H1 (cell line): ENCODE results near the gene USP50. TPM values are rescaled to one million over a fixed set of nuclear protein-coding genes. Genes with fewer than 3 reads are reported as not detected.

Source experiments
- SIN3A ChIP-seq, 2 experiments: IDR thresholded peaks in 1 of 2; conservative IDR thresholded peaks in 1 of 2; 2 replicates each; pipeline ENCODE4 v1.6.1; 2011 to 2012; ENCODE audit warnings: low read length in 2 of 2, improper control_type of control experiment in 1 of 2, low read depth in 1 of 2, mild to moderate bottlenecking in 1 of 2
- SRF ChIP-seq: IDR thresholded peaks from 2 replicates; pipeline ENCODE4 v1.6.1; 2011; ENCODE audit warnings: mild to moderate bottlenecking, low read depth, low read length, moderate library complexity
- polyA plus RNA-seq, 7 experiments: library from polyadenylated mRNA; depleted of rRNA in 3 of 7; stranded (reverse) in 5 of 7; unstranded in 2 of 7; fragments of >200 nt in 5 of 7; fragments of 200-250 nt in 2 of 7; gene quantifications; 1 replicate in 5 of 7; 2 replicates in 1 of 7; 4 replicates in 1 of 7; pipeline versions ENCODE4 v1.2.1 to v1.2.3, GENCODE V29; 2011 to 2013; ENCODE audit warnings: missing spikeins in 2 of 7, mixed read lengths in 2 of 7
- total RNA-seq: library from RNA; stranded (reverse); fragmentation: NEBNext Ultra II Directional; extraction: Animal tissue kit (Norgen Biotek cat#: 25700); gene quantifications from 2 replicates; pipeline ENCODE4 v1.2.1, GENCODE V29; 2021
- TF ChIP-seq, protein P1 (sequence below): fragments of 300-600 bp; sonication (generic); IDR thresholded peaks from 2 replicates; pipeline ENCODE4 v1.7.1; 2012; ENCODE audit warnings: low read length, moderate library complexity, mild to moderate bottlenecking, inconsistent platforms; ENCODE audit not compliant: insufficient replicate concordance
- TF ChIP-seq, protein P2 (sequence below), 3 experiments: IDR thresholded peaks; 1 replicate in 2 of 3; 2 replicates in 1 of 3; pipeline versions ENCODE4 v1.5.1 to v1.6.1; 2011; ENCODE audit warnings: low read length in 3 of 3, mild to moderate bottlenecking in 3 of 3, inconsistent platforms in 2 of 3, low read depth in 1 of 3, moderate library complexity in 1 of 3; ENCODE audit not compliant: insufficient read depth in 1 of 3; ENCODE audit errors: control extremely low read depth in 1 of 3

USP50 gene
- total and polyA plus RNA-seq, 2 of the 8 experiments (the other 6 are each of a cell fraction or from before 2014, with no cell fraction given): not detected

DNA sequence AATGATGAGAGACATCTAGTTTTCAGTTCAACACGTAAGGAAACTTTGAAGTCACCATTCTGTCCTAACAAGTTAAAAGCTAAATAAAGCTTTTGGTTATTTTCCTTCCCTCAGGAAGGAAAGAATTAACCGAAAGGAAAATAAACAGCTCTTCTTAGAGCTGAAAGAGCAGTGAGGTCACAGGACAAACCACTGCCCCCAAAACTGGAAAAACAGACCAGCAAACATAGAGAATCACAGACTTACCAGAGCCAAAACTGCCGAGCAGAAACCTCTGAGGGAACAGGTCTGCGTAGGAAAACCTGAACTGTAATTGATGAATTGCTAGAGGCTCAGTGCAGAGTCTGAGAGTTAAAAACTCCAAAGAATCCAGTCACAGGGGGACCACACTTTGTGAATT is 14.7 kb downstream of the USP50 start (continued):
- no peak for TF ChIP-seq SRF
- TF ChIP-seq, protein P1, sequence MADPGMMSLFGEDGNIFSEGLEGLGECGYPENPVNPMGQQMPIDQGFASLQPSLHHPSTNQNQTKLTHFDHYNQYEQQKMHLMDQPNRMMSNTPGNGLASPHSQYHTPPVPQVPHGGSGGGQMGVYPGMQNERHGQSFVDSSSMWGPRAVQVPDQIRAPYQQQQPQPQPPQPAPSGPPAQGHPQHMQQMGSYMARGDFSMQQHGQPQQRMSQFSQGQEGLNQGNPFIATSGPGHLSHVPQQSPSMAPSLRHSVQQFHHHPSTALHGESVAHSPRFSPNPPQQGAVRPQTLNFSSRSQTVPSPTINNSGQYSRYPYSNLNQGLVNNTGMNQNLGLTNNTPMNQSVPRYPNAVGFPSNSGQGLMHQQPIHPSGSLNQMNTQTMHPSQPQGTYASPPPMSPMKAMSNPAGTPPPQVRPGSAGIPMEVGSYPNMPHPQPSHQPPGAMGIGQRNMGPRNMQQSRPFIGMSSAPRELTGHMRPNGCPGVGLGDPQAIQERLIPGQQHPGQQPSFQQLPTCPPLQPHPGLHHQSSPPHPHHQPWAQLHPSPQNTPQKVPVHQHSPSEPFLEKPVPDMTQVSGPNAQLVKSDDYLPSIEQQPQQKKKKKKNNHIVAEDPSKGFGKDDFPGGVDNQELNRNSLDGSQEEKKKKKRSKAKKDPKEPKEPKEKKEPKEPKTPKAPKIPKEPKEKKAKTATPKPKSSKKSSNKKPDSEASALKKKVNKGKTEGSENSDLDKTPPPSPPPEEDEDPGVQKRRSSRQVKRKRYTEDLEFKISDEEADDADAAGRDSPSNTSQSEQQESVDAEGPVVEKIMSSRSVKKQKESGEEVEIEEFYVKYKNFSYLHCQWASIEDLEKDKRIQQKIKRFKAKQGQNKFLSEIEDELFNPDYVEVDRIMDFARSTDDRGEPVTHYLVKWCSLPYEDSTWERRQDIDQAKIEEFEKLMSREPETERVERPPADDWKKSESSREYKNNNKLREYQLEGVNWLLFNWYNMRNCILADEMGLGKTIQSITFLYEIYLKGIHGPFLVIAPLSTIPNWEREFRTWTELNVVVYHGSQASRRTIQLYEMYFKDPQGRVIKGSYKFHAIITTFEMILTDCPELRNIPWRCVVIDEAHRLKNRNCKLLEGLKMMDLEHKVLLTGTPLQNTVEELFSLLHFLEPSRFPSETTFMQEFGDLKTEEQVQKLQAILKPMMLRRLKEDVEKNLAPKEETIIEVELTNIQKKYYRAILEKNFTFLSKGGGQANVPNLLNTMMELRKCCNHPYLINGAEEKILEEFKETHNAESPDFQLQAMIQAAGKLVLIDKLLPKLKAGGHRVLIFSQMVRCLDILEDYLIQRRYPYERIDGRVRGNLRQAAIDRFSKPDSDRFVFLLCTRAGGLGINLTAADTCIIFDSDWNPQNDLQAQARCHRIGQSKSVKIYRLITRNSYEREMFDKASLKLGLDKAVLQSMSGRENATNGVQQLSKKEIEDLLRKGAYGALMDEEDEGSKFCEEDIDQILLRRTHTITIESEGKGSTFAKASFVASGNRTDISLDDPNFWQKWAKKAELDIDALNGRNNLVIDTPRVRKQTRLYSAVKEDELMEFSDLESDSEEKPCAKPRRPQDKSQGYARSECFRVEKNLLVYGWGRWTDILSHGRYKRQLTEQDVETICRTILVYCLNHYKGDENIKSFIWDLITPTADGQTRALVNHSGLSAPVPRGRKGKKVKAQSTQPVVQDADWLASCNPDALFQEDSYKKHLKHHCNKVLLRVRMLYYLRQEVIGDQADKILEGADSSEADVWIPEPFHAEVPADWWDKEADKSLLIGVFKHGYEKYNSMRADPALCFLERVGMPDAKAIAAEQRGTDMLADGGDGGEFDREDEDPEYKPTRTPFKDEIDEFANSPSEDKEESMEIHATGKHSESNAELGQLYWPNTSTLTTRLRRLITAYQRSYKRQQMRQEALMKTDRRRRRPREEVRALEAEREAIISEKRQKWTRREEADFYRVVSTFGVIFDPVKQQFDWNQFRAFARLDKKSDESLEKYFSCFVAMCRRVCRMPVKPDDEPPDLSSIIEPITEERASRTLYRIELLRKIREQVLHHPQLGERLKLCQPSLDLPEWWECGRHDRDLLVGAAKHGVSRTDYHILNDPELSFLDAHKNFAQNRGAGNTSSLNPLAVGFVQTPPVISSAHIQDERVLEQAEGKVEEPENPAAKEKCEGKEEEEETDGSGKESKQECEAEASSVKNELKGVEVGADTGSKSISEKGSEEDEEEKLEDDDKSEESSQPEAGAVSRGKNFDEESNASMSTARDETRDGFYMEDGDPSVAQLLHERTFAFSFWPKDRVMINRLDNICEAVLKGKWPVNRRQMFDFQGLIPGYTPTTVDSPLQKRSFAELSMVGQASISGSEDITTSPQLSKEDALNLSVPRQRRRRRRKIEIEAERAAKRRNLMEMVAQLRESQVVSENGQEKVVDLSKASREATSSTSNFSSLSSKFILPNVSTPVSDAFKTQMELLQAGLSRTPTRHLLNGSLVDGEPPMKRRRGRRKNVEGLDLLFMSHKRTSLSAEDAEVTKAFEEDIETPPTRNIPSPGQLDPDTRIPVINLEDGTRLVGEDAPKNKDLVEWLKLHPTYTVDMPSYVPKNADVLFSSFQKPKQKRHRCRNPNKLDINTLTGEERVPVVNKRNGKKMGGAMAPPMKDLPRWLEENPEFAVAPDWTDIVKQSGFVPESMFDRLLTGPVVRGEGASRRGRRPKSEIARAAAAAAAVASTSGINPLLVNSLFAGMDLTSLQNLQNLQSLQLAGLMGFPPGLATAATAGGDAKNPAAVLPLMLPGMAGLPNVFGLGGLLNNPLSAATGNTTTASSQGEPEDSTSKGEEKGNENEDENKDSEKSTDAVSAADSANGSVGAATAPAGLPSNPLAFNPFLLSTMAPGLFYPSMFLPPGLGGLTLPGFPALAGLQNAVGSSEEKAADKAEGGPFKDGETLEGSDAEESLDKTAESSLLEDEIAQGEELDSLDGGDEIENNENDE: no peak
- TF ChIP-seq, protein P2, sequence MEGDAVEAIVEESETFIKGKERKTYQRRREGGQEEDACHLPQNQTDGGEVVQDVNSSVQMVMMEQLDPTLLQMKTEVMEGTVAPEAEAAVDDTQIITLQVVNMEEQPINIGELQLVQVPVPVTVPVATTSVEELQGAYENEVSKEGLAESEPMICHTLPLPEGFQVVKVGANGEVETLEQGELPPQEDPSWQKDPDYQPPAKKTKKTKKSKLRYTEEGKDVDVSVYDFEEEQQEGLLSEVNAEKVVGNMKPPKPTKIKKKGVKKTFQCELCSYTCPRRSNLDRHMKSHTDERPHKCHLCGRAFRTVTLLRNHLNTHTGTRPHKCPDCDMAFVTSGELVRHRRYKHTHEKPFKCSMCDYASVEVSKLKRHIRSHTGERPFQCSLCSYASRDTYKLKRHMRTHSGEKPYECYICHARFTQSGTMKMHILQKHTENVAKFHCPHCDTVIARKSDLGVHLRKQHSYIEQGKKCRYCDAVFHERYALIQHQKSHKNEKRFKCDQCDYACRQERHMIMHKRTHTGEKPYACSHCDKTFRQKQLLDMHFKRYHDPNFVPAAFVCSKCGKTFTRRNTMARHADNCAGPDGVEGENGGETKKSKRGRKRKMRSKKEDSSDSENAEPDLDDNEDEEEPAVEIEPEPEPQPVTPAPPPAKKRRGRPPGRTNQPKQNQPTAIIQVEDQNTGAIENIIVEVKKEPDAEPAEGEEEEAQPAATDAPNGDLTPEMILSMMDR (IDR thresholded peaks at IDR 0.05; ENCODE audit: control extremely low read depth in 1 of 3, insufficient read depth in 1 of 3, low read depth in 1 of 3, low read length in 3 of 3): no peak
- TF ChIP-seq SIN3A (conservative IDR thresholded peaks at IDR 0.05 in 1 of 2, IDR thresholded peaks at IDR 0.05 in 1 of 2; ENCODE audit: low read depth in 1 of 2, low read length in 2 of 2): no peak
